GM10847 (cell line): Measurements from ENCODE around the gene TRAPPC3L.

Experiments used
- POLR2A ChIP-seq: IDR thresholded peaks from 2 replicates; pipeline ENCODE4 v1.6.1; 2011; ENCODE audit not compliant: insufficient read length; ENCODE audit errors: extremely low read depth

Gene TRAPPC3L

DNA sequence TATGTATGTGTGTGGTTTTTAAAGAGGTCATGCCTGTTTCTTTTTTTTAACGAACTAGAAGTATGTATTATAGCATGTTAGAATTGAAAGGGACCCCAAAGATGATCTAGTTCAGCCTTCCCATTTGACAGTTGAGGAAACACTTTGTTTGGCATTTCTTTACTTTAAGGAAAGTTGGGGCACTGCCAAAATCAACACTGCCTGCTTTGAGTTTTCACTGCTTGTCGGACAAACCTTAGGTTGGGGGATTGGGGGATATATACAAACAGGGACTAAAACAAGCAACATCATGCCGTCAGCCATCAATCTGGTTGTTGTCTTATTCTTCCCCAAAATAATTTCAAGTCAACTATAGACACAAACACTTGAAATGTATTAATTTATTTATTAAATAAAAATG is 98.4 kb downstream of the TRAPPC3L start:
- no peak for TF ChIP-seq POLR2A

DNA sequence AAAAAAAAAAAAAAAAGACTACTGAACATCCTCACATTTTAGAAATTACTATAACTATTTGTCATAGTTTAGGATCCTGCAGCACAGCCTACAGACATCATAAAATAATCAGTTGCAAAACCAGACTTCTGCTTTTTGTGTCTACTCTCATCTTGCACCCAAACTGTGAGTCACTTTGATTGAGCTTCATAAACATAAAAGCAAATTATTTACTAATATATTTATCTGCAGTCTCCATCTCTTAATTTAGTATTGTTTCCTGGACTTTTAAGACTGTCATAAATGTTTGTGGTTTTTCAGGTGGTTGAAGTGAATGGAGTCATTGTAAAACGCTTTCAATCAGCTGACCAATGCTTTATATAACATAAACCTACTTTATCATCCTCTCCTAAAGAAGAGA is 99.1 kb downstream of the TRAPPC3L start:
- TF ChIP-seq POLR2A: no peak

DNA sequence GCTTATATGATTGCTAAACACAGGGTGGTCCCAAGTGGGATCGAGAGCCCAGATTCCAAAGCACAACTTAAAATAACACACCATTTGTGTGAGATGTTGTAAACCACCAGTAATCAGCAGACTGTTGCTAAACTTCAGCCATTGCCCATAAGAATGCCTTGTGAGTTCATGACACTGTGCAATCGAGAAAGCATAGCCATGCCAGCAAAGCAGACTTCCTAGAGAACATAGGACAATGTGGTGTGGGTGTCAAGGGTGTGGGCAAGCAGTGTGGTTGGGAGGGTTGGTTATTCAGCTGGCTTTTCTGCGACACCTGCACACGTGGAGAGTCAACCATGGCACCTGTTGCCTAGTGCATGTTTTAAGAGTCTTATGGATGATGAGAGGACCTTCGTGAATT is 100.4 kb downstream of the TRAPPC3L start:
- no peak for TF ChIP-seq POLR2A
